GM13977 (cell line): Measurements from ENCODE around the gene WNT3.
"Not testable (repeated sequence)": the region's sequence is repeated elsewhere in the genome, so short reads cannot be mapped to it uniquely, and the experiment has no call there.

Experiments
- DNase-seq: peaks from one replicate; pipeline ENCODE4 v3.0.0; 2012; ENCODE audit warnings: low spot score
- in situ Hi-C: fragments of 300-500 bp; cut with MboI; formaldehyde crosslinking; loops from one replicate; pipeline ENCODE4 v1.12.0; 2022; ENCODE audit warnings: low sequenced_read_pairs, low pct_unique_long_range_greater_than_20kb, mixed read lengths, inconsistent platforms; ENCODE audit not compliant: unreplicated experiment
- TF ChIP-seq, protein P1 (sequence below): IDR thresholded peaks from 2 replicates; pipeline ENCODE4 v1.5.1; 2012; ENCODE audit warnings: mild to moderate bottlenecking, control low read depth; ENCODE audit not compliant: insufficient read depth; ENCODE audit errors: extremely low read depth, missing control alignments

The WNT3 gene

DNA sequence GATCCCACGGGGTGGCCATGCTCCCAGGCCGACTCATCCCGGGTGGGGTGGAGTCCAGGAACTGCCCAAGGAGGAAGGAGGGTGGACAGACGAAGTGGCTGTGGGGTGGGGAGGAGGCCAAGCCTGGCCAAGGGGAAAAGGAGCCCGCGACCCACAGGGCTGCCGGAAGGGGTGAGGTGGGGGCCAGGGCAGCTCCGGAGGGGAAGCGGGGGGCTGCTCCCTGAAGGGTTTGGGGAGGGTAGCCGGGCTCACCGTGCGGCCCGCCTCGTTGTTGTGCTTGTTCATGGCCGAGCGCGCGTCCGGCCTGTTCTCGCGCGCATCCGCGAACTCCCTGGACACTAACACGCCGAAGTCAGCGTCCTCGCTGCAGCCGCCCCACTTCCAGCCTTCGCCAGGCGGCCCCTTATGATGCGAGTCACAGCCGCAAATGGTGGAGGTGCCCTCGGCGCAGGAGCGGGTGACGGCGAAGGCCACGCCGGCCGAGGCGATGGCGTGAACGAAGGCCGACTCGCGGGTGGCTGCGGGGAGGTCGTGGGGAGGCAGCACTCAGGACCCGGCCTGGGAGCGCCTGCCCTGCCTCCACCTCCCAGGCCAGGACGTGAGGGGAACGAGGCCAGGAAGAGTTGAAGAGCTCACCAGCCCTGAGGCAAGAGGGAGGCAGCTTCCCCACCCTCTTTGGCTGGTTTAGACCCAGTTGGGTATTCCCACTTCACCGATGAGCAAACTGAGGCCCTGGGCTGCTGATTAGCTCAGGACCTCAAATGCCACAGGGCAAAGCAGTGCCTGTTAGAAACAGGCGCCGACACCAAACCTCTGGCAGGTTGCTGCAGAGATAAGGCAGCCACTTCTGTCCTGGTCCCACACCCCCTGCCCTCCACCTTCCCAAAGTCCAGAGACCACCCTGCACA is 48.7 kb downstream of the WNT3 start:
- peak; percentile 40 for DNase-seq
- in situ Hi-C loops = no loop called here
- TF ChIP-seq, protein P1, sequence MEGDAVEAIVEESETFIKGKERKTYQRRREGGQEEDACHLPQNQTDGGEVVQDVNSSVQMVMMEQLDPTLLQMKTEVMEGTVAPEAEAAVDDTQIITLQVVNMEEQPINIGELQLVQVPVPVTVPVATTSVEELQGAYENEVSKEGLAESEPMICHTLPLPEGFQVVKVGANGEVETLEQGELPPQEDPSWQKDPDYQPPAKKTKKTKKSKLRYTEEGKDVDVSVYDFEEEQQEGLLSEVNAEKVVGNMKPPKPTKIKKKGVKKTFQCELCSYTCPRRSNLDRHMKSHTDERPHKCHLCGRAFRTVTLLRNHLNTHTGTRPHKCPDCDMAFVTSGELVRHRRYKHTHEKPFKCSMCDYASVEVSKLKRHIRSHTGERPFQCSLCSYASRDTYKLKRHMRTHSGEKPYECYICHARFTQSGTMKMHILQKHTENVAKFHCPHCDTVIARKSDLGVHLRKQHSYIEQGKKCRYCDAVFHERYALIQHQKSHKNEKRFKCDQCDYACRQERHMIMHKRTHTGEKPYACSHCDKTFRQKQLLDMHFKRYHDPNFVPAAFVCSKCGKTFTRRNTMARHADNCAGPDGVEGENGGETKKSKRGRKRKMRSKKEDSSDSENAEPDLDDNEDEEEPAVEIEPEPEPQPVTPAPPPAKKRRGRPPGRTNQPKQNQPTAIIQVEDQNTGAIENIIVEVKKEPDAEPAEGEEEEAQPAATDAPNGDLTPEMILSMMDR = no peak

DNA sequence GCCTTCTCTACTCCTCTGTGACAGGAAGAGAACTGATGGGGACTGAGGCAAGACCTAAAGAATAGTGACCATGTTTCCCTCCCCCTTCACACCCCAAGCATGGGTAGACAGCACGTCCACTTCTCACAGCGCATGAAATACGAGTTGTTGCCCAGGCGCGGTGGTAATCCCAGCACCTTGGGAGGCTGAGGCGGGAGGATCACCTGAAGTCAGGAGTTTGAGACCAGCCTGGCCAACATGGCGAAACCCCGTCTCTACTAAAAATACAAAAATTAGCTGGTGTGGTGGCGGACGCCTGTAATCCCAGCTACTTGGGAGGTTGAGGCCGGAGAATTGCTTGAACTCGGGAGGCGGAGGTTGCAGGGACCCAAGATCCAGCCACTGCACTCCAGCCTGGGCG is 49.6 kb downstream of the WNT3 start:
- in situ Hi-C loops, DNase-seq: not testable (repeated sequence)

DNA sequence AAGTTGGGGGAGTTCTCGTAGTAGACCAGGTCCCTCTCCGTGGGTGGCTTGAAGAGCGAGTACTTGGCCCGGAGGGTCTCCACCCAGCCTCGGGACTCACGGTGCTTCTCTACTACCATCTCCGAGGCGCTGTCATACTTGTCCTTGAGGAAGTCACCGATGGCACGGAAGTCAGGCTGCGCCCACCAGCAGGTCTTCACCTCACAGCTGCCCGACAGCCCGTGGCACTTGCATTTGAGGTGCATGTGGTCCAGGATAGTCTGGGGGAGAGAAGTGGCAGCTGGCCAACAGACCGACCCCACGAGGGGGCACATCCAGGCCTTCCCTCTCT is 50.0 kb downstream of the WNT3 start:
- no peak for DNase-seq
- TF ChIP-seq, protein P1 = no peak
- in situ Hi-C loops = no loop called here

DNA sequence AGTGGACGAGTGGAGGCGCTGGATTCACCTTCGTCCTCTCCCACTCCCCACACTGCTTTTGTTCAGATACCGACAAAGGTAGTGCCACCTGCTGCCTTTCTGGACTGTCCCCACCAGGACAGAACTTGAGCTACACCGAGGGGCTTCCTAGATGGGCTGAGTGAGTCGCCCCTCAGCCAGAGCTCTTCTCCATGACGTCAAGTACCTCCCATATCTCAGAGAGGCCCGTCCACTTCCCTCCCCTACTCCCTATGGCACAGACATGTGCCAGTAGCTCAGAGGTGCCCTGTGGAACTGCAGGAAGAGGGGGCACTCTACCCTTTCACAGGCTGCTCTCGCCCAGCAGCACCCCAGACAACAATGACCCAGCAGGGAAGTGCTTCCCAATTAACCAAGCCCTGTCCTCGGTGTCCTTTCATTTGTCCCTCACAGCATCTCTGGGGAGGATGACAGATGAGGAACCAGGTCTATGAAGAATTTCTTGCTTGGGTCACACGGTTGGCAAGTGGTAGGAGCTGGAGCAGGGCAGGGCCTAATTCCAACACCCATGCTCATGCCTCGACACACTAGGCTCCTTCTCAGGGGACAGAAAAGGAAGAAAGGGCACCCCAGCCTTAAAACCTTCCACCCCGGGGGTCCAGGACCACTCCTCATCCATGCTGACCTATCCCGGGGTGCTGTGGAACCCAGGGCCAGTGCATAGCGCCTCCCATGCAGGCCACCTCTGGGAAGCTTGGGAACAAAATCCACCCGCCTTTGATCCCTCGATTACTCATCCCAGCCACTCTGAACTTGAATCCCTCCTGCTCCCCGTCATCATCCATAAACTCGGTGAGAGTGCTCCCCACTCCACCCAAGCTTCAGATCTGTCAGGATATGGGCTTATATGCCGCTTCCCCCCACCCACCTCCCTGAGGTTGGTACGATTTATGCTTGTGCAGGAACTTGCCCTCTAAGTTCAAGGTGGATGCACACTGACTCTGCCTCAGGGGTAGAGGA is 51.7 kb downstream of the WNT3 start:
- TF ChIP-seq, protein P1 = no peak
- in situ Hi-C loops = no loop called here
- DNase-seq = no peak

DNA sequence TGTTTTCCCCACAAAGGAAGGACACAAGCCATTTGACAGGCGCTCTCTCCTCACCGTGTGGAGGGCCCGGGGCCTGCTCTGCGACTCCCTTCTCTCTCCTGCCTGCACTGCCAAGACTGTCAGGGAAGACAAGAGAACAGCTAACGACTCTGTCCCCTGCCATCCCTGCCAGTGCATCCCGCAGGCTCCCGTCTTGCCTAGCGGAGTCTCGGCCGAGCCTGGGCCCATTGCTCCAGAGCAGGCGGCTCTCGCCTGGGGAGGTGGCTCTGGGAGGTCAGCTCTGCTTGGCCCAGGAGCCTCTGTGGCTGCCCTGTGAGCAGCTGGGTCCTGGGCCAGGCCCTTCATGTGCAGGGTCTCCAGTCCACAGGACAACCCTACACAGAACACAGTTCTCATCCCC is 53.0 kb downstream of the WNT3 start:
- no peak for DNase-seq
- in situ Hi-C loops = no loop called here
- TF ChIP-seq, protein P1 = no peak

DNA sequence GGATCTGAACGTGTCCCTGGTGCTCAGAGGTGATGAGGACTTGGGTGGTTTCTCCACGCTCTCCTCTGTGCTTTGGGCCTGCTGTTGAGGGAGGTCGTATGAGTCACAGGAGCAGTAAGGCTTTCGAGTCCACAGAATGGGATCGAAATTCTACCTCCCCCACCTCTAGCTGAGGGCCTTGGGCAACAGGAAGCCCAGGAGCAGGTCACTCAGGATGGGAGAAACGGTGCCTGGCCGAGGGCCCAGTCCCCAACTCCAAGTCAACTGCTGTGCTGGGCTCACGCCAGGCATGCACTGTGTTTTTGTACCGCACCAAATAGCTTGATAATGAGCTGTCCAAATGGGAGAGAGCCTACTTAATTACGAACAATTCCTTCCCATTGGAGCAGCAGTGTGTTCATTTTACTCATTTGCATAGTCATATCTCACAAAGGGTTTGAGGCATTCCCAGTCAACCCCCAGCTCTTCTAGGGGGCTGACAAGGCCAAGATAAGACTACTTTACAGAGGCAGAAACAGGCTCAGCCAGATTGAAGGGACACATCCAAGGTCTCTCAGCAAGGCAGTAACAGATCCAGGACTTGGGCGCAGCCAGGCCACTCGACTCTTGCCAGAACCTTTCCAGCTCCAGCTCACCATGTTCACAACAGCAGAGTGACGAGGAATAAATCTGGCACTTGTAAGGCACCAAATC is 53.6 kb downstream of the WNT3 start:
- TF ChIP-seq, protein P1 = no peak
- no peak for DNase-seq
- in situ Hi-C loops = no loop called here
